ENCODE measurements around the gene ASPHD2.
A peak's percentile ranks its signal among the peaks of the same experiment; 100 is the strongest.

The ASPHD2 gene

GRCh38 chr22:26479043-26479791 is 50.2 kb downstream of the ASPHD2 start:
- DNase-seq = peak in 1 of 2 donors; percentile 12

- DNase-seq = peak in 1 of 2 donors; percentile 43
These were observed 50.9 kb downstream of the ASPHD2 start for GRCh38 chr22:26479792-26480610.

GRCh38 chr22:26480611-26480932 is 51.5 kb downstream of the ASPHD2 start:
- DNase-seq = no peak

GRCh38 chr22:26481112-26481693 is 52.1 kb downstream of the ASPHD2 start:
- no peak for DNase-seq

GRCh38 chr22:26481694-26482093 is 52.6 kb downstream of the ASPHD2 start:
- no peak for DNase-seq

- DNase-seq = no peak
These were observed 53.1 kb downstream of the ASPHD2 start for GRCh38 chr22:26482161-26482560.

- DNase-seq = no peak
These were observed 54.0 kb downstream of the ASPHD2 start for GRCh38 chr22:26483043-26483438.

- DNase-seq = peak; percentile 75 to 84
These were observed 54.6 kb downstream of the ASPHD2 start, which contains the start of the genes HPS4 and SRRD for GRCh38 chr22:26483439-26484359. Gene HPS4, minus strand, starts transcription at chr22:26483783. Its CDS starts 2,021 bp downstream, at chr22:26481762. Gene SRRD, plus strand, starts transcription at chr22:26483877. Its CDS starts 14 bp downstream, at chr22:26483891.

GRCh38 chr22:26484360-26484706 is 55.3 kb downstream of the ASPHD2 start:
- DNase-seq = no peak

GRCh38 chr22:26485013-26485412 is 56.0 kb downstream of the ASPHD2 start:
- no peak for DNase-seq

- DNase-seq = no peak
These were observed 56.8 kb downstream of the ASPHD2 start for GRCh38 chr22:26485806-26486390.

- no peak for DNase-seq
These were observed 57.3 kb downstream of the ASPHD2 start for GRCh38 chr22:26486394-26486793.

GRCh38 chr22:26487996-26488395 is 58.9 kb downstream of the ASPHD2 start:
- DNase-seq = no peak

- no peak for DNase-seq
These were observed 60.5 kb downstream of the ASPHD2 start for GRCh38 chr22:26489447-26490036.

- DNase-seq = no peak
These were observed 63.2 kb downstream of the ASPHD2 start for GRCh38 chr22:26492220-26492619.

- no peak for DNase-seq
These were observed 65.4 kb downstream of the ASPHD2 start for GRCh38 chr22:26494506-26494905.

Measured in bone marrow (tissue), 2 donors.